Measurements from ENCODE around the gene TIE1.

TIE1 gene

GRCh38 chr1:43270421-43271095 is 30.2 kb upstream of the TIE1 start:
- TF ChIP-seq CTCF (IDR thresholded peaks at IDR 0.05), result no peak

GRCh38 chr1:43271186-43272118 is 29.3 kb upstream of the TIE1 start:
- H3K4me1 ChIP-seq, result peaks cover 2% of the 10 kb centered on the region
- no peaks in the 10 kb centered on the region for H3K9me3 ChIP-seq (ENCODE audit: control insufficient read depth, low read length)
- H3K4me3 ChIP-seq (ENCODE audit: low read depth, low read length), result peak overlapping the region; percentile 61
- no peaks in the 10 kb centered on the region for H3K79me2 ChIP-seq
- H3K9ac ChIP-seq, result no peak overlapping the region
- no peak overlapping the region for H3K27ac ChIP-seq
- no peaks in the 10 kb centered on the region for H3K27me3 ChIP-seq (ENCODE audit: control insufficient read depth, insufficient read depth, low read length)
- H2AFZ ChIP-seq, result peak overlapping the region; percentile 64
- TF ChIP-seq CTCF (IDR thresholded peaks at IDR 0.05), result no peak
- H3K4me2 ChIP-seq (ENCODE audit: low read length), result peak overlapping the region; percentile 64
- no peaks in the 10 kb centered on the region for H3K36me3 ChIP-seq (ENCODE audit: control insufficient read depth, insufficient read depth, low read length)

More at GRCh38 chr1:43270421-43271095, 30.2 kb upstream of the TIE1 start:
- peak overlapping the region; percentile 64 for H3K4me2 ChIP-seq (ENCODE audit: low read length)
- H3K9ac ChIP-seq, result no peak overlapping the region
- no peaks in the 10 kb centered on the region for H3K79me2 ChIP-seq
- H3K27ac ChIP-seq, result no peak overlapping the region
- peaks cover 2% of the 10 kb centered on the region for H3K4me1 ChIP-seq
- no peaks in the 10 kb centered on the region for H3K27me3 ChIP-seq (ENCODE audit: control insufficient read depth, insufficient read depth, low read length)
- H3K36me3 ChIP-seq (ENCODE audit: control insufficient read depth, insufficient read depth, low read length), result no peaks in the 10 kb centered on the region
- H2AFZ ChIP-seq, result peak overlapping the region; percentile 64
- peak overlapping the region; percentile 61 for H3K4me3 ChIP-seq (ENCODE audit: low read depth, low read length)
- no peaks in the 10 kb centered on the region for H3K9me3 ChIP-seq (ENCODE audit: control insufficient read depth, low read length)

GRCh38 chr1:43272161-43272560 is 28.6 kb upstream of the TIE1 start:
- Histone ChIP-seq H3K4me3 (ENCODE audit: low read depth, low read length) (no peak overlapping the region), H3K27me3 (ENCODE audit: control insufficient read depth, insufficient read depth, low read length) (no peaks in the 10 kb centered on the region), H3K9me3 (ENCODE audit: control insufficient read depth, low read length) (no peaks in the 10 kb centered on the region), H3K36me3 (ENCODE audit: control insufficient read depth, insufficient read depth, low read length) (no peaks in the 10 kb centered on the region), H2AFZ (no peak overlapping the region), H3K4me2 (ENCODE audit: low read length) (no peak overlapping the region), H3K79me2 (no peaks in the 10 kb centered on the region), H3K27ac (no peak overlapping the region), H3K4me1 (peaks cover 2% of the 10 kb centered on the region), H3K9ac (no peak overlapping the region)
- no peak for TF ChIP-seq CTCF (IDR thresholded peaks at IDR 0.05)

GRCh38 chr1:43272576-43273571 is 27.9 kb upstream of the TIE1 start:
- H2AFZ ChIP-seq, result no peak overlapping the region
- H3K27me3 ChIP-seq (ENCODE audit: control insufficient read depth, insufficient read depth, low read length), result no peaks in the 10 kb centered on the region
- H3K4me1 ChIP-seq, result peaks cover 2% of the 10 kb centered on the region
- H3K79me2 ChIP-seq, result no peaks in the 10 kb centered on the region
- no peak for TF ChIP-seq CTCF (IDR thresholded peaks at IDR 0.05)
- no peak overlapping the region for H3K27ac ChIP-seq
- no peaks in the 10 kb centered on the region for H3K9me3 ChIP-seq (ENCODE audit: control insufficient read depth, low read length)
- no peak overlapping the region for H3K4me2 ChIP-seq (ENCODE audit: low read length)
- H3K4me3 ChIP-seq (ENCODE audit: low read depth, low read length), result no peak overlapping the region
- H3K9ac ChIP-seq, result no peak overlapping the region
- no peaks in the 10 kb centered on the region for H3K36me3 ChIP-seq (ENCODE audit: control insufficient read depth, insufficient read depth, low read length)

Measured in parathyroid adenoma (tissue), 2 donors.